ENCODE measurements around the gene DLX3.

DLX3 gene

DNA sequence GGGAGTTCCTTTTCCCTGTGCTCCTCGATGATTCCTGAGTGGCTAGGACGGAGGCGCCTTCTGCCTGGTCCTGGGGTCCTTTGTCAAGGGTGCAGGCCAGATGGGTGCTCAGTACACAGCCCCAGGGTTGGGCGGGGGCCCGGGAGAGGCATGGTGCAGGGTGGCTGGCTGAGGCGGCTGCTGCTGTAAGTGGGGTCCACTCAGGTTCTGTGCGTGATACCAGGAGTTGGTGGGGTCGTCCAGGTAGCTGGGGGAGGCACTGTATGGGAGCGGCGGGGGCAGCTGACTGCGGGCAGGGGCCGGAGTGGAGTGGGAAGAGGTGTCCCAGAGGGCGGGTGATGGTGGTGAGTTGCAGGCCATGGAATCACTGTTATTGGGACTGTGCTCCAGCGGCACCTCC lies 3.6 kb downstream of the DLX3 start:
- no peak for DNase-seq

DNA sequence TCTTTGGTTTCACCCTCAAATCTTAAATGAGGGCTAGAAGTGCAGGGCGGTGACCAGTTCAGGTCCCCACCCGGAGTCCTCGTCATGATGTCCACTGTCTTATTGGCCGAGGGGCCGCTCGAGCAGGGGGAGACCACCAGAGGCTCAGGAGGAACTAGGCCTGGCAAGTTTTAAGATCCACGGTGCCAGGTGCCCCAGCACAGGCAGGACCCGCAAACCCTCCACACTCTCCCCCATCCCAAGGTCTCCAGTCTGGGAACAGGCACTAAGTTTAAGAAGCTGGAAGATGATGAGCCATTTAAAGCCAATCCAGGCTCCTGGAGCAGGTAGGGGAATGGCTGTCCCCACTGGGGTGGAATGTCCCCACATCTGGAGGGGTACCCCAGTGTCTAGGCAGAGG lies 4.1 kb downstream of the DLX3 start:
- DNase-seq: no peak

DNA sequence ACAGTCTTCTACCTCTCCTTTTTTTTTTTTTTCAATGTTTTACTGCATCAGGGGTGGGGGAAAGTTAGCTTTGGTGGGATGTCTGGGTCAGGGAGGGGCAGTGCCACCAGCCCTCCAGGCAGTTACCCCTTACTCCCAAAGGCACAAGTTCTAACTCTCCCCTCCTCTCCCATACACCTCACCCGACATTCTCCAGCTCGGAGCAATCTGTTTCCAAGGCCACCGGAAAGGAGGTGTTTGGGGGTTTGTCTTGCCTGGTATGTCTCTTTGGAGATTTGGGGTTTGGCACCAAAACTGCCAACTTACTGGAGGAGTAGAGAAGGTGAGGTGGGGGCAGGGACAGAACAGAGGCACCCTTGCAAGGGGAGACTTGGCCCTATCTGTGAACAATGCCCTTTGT lies 4.7 kb downstream of the DLX3 start:
- no peak for DNase-seq

- no peak for DNase-seq
Observed at GRCh38 chr17:49989518-49989880, 5.5 kb downstream of the DLX3 start.

GRCh38 chr17:49987681-49988441 lies 7.2 kb downstream of the DLX3 start:
- peak; percentile 20 for DNase-seq

DNA sequence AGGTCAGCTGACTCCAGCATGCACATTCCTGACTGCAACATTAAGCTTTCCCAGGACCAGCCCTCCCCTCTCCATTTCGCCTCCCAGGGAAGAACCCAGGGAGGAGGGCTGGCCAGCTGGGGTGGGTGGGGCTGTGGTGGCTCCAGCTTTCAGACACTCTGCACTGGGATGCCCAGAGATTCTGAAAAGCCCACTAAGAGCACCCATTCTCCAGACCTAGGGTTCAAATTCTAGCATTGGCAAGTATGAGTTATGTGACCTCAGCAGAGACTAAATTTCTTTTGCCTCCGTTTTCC lies 7.8 kb downstream of the DLX3 start:
- DNase-seq: no peak

- DNase-seq: no peak
Observed at GRCh38 chr17:49986396-49987289, 8.4 kb downstream of the DLX3 start.

DNA sequence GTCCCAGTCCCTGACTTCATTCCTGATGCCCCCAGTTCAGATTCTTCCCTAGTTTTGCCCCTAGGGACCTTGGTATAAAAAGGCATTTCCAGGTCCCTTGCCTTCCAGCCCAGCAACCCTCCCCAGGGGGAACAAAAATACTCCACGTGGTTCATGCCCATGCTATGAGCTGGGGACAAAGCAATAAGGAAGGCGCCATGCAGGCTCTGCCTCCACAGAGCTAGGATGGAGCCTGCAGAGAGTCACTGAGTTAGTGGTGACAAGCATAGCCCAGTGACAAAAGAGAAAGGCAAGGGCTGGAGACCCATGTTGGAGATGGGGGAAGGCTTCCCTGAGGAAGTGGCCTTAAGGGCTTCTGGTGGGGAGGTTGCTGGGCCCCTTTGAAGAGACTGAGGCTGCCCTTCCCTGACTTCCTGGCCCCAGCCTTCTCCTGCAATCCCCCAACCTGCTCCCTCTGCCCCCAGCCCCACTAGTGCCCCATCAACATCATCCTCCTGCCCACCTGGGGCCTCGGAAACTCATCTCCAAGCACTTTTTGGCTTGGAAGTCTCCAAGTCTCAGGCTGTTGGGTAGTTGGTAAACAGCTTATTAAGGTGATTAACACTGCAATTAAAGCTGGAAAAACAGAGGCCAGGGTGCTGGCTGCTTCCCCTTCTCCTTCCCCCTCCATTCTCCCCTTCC lies 9.6 kb downstream of the DLX3 start:
- no peak for DNase-seq

GRCh38 chr17:49984776-49985175 lies 10.2 kb downstream of the DLX3 start:
- DNase-seq: no peak

DNA sequence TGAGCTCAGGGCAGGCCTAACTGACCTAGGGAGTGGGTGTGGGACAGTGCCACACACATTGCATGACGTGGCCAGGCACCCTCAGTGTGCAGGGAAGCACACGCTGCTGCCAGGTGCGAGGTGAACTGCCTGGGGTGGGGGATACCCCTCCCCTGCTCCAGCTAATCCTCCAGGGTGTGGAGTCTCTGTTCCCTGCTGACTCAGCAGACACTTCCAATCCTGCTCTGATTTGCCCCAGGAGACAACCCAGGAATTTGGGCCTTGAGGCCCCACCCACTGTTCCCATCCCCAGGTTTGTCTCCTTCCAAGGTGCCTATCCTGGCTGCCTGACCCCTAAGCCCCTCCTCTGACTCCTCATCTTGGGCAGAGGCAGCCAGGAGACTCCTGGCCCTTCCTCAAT lies 10.7 kb downstream of the DLX3 start:
- no peak for DNase-seq

DNA sequence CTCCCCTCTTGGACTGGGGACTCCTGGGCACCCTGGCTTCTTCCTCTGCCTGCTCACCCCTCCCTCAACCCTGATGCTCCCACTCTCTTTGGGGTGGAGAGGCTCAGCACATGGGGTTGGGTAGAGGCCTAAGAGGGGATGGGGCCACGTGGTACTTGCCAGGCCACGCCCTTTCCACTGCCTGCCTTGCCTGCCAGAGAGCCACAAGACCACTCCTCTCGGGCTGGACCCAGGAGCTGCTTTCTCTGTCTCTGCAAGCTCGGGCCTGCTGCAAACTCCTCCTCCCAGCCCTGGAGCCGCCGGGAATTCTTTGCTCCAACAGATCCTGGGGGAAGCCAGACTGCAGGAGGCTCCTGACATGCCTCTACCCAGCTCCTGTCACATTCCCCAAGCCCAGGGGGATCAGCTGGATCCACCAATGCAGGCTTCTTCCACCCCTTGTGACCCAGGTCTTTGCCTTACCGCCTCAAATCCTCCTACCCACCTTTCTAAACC lies 14.3 kb downstream of the DLX3 start:
- DNase-seq: no peak

GRCh38 chr17:49979748-49980479 lies 15.1 kb downstream of the DLX3 start:
- DNase-seq: no peak

GRCh38 chr17:49978501-49978900 lies 16.5 kb downstream of the DLX3 start:
- no peak for DNase-seq

- DNase-seq: no peak
Observed at GRCh38 chr17:49977463-49978389, 17.3 kb downstream of the DLX3 start.

- no peak for DNase-seq
Observed at GRCh38 chr17:49976828-49977202, 18.2 kb downstream of the DLX3 start.

DNA sequence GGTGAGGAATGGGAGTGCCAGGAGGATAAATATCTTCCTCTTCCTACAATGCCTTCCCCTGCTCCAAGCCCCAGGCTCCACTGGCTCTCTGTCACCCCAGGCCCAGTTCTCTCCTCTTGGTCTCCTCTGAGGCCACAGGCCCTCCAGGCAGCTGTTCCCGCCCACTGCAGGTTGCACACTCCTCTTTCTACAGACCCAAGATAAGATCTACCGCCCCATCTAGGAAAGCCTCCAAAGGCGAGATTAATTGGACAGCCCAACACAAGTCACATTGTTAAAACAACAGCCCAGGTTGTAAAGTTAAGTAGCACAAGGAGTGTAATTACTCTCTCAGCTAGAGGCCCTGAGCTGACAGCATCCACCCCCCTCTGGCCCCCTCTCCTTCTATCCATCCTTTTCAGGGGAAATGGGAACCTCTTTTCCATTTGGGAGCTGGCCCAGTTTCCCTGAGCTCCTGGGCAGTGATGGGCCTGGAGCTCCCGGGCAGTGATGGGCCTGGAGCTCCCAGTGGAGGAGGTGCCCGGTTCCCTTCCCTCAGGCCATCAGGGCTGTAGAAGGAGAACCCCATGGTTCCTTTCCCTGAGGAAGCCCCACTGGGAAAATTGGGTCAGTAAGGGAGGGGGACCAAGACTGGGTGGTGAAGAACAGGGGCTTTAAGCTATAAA lies 18.7 kb downstream of the DLX3 start:
- DNase-seq: no peak

DNA sequence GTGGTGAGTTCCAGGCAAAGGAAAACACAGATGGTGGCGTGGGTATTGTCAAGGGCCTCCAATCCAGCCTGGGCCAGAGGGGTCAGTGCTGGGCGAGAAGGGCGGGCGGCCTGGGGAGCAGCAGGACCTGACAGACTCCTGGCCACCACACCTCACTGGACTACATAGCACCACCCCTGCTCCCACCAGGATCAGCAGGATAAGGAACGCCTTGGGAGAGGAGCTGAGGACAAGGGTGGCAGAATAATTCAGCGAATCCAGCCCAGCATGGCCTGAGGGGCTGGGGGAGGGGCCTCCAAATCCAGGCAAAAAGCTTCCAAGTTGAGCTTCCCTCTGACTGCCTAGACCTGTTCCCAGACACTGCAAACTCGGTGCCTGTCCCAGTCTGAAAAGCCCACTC lies 19.5 kb downstream of the DLX3 start:
- no peak for DNase-seq

DNA sequence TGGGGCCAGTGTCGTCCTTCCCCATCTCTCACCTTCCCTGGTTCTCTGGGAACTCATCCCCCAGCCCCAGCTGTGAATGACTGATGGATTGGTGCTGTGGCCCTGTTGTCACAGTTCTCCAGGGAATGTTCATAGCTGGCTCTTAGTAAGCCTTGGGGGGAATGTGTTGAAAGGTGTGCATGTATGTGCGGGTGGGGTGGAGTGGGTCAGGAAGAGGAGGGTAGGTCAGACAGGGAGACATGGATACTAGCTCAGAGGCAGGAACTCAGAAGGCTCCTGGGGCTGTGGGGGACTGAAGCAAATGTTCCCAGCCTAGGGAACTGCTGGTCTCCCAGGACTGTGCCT lies 21.8 kb downstream of the DLX3 start:
- DNase-seq: no peak

DNA sequence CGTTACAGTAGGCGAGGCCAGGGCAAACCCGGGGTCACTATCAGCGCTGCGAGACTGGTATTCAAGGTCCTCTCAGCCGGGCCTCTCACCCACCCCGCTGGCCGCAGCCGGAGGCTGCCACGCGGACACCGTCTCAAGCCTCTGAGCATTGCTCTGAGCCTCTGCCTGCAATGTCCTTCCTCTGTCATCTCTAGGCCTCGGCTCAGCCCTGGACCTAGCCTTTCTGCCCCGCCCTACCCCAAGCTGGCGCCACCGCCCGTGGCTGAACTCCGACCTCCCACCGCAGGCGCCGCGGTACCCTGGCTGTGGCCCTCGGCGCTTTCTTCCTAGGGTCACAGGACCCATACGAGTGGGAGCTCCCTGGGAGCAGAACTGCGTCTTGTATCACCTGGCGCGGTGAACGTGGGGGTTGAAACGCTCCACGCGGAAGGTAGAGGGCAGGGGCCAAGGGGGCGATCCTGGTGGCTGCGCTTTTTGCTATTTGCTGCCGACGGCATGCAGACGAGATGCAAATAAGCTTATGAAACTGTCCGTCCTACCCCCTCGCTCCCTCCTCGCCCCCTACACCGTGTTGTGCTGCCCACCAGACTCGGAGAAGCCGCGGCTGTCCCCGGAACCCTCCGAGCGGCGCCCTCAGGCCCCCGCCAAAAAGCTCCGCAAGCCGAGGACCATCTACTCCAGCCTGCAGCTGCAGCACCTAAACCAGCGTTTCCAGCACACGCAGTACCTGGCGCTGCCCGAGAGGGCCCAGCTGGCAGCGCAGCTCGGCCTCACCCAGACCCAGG lies 22.3 kb downstream of the DLX3 start:
- no peak for DNase-seq

DNA sequence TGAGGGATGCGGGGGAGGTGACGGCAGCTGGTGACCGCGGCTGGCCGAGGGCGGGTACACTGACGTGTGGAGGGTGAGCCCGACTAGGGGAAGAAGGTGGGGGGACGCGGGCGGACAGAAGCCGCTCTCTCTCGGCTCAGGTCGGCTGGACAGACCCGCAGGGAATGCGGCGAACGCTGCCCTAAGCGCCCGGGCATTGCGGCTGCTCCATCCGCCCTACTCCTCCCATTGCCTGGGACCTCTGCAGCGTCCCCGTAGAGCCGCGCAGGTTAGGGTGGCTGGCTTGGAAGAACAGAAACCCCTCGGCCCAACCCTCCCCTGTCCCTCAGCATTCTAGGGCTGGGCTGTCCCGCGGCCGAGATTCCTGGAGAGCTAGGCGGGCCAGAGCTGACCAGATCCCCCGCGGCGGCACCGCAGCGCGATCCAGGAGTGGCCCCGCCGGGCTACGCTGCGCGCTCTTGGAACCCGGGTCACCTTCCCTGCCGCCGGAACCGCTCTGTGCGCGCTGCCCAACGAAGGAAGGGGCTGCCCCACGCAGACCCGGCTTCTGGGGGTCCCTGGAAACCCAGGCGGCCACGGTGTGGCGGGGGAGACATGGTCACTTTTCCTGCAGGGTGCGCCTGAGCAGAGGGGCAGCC lies 23.1 kb downstream of the DLX3 start:
- no peak for DNase-seq

All from T1000 (cell line).